Measurements from ENCODE around the gene SARDH.

Gene SARDH

DNA sequence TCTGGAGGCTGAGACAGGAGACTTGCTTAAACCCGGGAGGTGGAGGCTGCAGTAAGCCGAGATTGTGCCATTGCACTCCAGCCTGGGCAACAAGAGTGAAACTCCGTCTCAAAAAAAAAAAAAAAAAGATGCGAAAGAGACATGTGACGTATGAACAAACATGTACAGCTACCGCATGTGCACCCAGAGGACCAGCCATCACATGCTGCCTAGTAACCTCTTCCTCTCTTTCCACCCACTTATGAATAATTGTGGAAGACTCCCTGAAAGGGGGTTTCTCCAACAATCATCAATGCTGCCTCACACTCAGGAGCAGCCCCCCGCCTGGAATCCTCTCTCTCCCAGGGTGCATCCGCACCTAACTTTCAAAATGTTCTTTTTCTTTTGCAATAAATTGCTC is 2.2 kb downstream of the SARDH start:
- TF ChIP-seq CTCF (IDR thresholded peaks at IDR 0.05; ENCODE audit: low read depth, low read length, missing control alignments): no peak
- H3K4me3 ChIP-seq (replicated peaks; ENCODE audit: low read depth, low read length): no peak overlapping the region
- no peak for DNase-seq (ENCODE audit: extremely low read depth, low read depth)

GRCh38 chr9:133735415-133735775 is 2.8 kb downstream of the SARDH start:
- no peak for TF ChIP-seq CTCF (IDR thresholded peaks at IDR 0.05; ENCODE audit: low read depth, low read length, missing control alignments)
- no peak for DNase-seq (ENCODE audit: extremely low read depth, low read depth)

DNA sequence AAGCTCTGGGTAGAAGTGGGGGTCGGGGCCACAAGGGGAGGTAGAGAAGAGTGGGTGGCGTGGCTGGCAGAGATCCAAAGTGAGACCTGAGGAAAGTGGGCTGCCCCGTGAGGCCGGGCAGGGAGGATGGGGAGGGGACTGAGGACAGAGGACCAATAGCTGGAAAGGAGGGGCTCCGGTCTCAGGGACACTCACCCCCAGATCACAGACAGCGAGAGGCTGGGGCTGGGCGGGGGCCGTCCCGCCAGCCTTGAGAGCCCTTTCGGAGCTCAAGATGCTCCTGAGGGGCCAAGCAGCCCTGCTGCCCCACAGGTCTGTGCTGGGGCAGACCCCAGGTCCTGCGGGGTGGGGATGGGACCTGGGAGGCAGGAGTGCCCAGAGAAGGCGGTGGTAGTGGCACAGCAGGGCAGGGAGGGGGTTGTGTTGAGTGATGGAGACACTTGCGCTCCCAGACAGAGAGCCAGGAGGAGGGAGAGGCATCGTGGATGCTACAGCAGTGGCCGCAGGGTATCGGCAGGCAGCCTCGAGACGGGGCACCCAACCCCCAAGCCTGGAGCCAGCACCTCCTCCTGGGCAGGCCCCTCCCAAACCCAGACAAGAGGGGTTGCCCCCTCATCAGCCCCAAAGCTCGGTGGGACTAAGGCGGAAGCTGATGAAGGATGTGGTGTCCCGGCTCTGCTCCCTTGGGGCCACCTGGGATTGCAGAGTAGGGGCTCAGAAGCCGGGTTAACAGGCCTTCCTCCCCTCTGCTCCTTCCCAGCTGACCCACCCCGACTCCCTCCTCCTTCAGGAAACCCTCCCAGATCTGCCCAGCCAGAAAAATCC is 3.4 kb downstream of the SARDH start:
- no peak overlapping the region for H3K4me3 ChIP-seq (replicated peaks; ENCODE audit: low read depth, low read length)
- no peak for TF ChIP-seq CTCF (IDR thresholded peaks at IDR 0.05; ENCODE audit: low read depth, low read length, missing control alignments)
- no peak for DNase-seq (ENCODE audit: extremely low read depth, low read depth)

More at GRCh38 chr9:133735415-133735775, 2.8 kb downstream of the SARDH start:
- no peak overlapping the region for H3K4me3 ChIP-seq (replicated peaks; ENCODE audit: low read depth, low read length)

- no peak for DNase-seq (ENCODE audit: extremely low read depth, low read depth)
- no peak overlapping the region for H3K4me3 ChIP-seq (replicated peaks; ENCODE audit: low read depth, low read length)
- no peak for TF ChIP-seq CTCF (IDR thresholded peaks at IDR 0.05; ENCODE audit: low read depth, low read length, missing control alignments)
Measured at GRCh38 chr9:133733796-133734533, 4.2 kb downstream of the SARDH start.

- H3K4me3 ChIP-seq (replicated peaks; ENCODE audit: low read depth, low read length): no peak overlapping the region
- TF ChIP-seq CTCF (IDR thresholded peaks at IDR 0.05; ENCODE audit: low read depth, low read length, missing control alignments): no peak
Measured at GRCh38 chr9:133733421-133733795, 4.7 kb downstream of the SARDH start.

GRCh38 chr9:133732639-133733408 is 5.3 kb downstream of the SARDH start:
- no peak for DNase-seq (ENCODE audit: extremely low read depth, low read depth)
- no peak overlapping the region for H3K4me3 ChIP-seq (replicated peaks; ENCODE audit: low read depth, low read length)
- TF ChIP-seq CTCF (IDR thresholded peaks at IDR 0.05; ENCODE audit: low read depth, low read length, missing control alignments): no peak

More at GRCh38 chr9:133733421-133733795, 4.7 kb downstream of the SARDH start:
- no peak for DNase-seq (ENCODE audit: extremely low read depth, low read depth)

Data from HFF-Myc (cell line).